ENCODE results near the gene NUAK1.

The NUAK1 gene

GRCh38 chr12:106051853-106052531 lies 86.8 kb downstream of the NUAK1 start:
- no peak for DNase-seq

DNA sequence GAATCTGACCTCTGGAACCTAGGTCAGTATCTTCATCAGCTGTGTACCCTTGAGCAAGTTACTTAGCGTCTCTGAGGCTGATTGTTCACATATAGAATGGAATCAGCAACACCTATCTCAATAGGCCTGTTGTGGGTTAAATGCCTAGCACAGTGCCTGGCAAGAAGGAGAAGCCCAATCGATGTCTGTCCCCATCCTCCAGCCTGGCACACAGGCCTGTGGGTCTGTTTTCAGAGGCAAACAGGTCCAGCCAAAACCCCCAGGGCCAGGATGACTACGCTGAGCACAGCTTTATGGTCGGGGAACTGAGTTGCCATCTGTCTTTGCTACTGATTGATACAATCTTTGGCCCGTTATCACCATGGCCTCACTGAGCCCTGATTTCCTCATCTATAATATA lies 89.2 kb downstream of the NUAK1 start:
- no peak for DNase-seq

GRCh38 chr12:106049105-106049504 lies 89.6 kb downstream of the NUAK1 start:
- no peak for DNase-seq

DNA sequence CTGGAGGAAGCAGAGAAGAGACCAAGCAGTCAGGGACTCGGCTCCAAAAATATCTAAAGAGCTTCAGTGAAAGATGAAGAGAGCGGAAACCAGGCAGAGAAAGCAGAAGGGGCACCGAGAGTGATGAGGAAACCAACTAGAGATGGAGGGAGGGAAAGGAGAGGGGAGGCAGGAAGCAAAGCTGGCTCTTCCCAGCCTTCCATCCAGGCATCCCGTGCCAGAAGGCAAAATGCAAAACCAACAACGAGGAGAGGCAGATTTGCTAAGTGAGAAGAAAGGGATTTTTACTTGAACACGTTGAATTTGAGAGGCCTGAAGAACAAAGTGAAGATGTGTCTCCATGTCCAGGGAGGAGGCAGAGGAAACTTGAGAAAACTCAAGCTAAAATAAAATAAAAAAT lies 90.1 kb downstream of the NUAK1 start:
- no peak for DNase-seq

DNA sequence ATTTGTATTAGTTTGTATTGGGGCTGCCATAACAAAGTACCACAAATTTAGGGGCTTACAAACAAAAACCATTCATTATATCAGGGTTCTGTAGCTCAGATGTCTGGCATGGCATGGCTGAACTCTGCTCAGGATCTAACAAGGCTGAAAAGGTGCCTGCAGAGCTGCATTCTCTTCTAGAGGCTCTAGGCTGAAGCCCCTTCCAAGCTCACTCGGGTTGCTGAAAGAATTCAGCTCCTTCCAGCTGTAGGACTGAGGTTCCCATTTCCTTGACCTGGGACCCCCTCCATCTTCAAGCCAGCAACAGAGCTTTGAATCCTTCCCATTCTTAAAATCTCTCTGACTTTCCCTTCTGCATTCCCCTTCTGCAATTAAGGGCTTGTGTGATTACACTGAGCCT lies 90.7 kb downstream of the NUAK1 start:
- DNase-seq = no peak

DNA sequence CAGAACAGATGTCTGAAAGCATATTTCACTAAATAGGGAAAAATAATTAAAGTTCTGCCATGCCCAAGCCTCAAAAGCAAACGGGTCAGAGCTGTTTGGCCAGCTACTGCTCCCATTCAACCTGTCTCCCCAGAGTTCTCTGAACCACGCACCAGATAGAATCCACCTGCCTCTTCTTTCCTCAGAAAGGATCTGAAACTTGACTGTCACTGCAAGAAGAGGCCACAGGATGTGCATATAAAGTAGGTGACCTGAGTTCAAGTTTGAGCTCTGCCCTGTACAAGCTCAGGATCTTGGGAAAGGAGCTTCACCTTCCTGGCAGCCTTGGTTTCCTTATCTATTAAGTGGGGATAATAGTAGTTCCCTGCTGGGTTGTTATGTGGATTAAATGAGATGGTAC lies 91.8 kb downstream of the NUAK1 start:
- DNase-seq = no peak

DNA sequence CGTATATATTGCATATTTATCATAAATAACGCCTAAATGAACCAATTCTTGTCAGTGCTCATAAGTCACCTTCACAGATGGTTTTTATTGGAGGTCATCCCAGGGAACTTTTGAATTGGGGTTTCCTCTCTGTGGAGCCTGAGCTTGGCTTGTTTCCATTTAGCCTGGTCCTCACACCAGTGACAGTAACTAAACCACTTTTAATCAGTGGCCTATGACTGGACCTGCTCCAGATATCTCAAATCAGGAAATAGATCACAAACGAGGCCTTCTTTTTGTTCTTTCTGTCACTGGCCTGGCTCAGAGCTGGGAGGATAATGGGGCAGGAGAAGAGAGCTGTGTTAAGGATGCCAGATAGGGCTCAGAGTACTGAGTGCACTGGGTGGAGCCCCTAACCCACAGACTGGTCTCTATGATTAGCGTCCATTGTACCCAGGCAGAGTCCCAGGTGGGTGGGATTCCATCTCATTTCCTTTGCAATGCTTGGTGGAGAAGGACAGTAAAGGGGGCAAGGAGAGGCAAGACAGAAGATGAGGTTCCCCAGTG lies 92.4 kb downstream of the NUAK1 start:
- DNase-seq = no peak

DNA sequence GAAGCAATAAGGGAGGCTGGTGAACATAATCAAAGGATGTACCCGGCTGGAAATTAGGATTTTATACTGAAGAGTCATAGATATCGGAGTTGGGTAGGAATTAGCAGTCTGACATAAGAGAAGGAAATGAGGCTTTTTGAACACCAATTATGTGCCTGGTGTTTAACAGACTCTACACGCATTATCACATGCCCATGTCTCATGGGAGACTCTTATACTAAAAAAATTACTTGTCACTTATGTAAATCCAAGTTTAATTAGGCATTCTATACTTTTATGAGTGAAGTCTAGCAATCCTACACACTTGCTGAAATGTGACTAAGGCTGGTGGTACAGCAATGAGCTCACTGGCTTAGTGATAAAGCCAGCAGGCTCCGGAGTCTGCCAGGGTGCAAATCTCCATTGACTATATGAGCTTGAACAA lies 93.5 kb downstream of the NUAK1 start:
- no peak for DNase-seq

- DNase-seq = no peak
Measured at GRCh38 chr12:106044773-106045172, 94.0 kb downstream of the NUAK1 start.

- no peak for DNase-seq
Measured at GRCh38 chr12:106042037-106042436, 96.7 kb downstream of the NUAK1 start.

- no peak for DNase-seq
Measured at GRCh38 chr12:106040521-106040920, 98.2 kb downstream of the NUAK1 start.

DNA sequence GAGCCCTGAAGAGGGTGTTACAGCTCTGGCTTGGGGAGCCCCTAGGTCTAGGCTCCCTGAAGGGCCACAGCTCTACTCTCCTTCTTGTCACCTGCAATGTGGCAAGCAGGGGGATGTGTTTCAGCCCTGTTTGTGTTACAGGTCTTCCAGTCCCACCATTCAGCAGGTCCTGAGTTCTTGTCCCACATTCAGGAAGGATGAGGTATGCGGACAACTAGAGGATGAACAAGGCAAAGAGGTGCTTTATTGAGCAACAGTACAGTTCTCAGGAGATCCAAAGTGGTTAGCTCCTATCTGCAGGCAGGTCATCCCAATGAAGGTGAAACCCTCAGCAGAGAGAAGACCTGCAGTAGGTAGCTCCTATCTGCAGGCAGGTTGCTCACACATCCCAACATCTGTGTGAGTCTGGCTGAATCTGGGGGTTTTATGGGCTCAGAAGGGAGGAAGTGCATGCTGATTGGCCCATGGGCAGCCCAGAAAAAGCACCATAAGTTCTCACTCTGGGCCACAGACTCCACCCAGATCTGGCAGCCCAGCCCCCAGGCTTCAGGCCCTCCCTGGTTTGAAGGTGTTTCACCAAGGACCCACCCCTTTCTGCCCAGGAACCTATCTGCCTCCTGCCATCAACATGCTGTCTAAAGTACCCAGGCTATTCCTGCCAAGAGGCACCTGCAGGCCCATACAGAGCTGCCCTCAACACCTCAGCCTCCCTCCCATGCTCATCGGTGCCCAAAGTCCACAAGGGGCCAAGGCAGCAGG lies 98.9 kb downstream of the NUAK1 start:
- DNase-seq = no peak

DNA sequence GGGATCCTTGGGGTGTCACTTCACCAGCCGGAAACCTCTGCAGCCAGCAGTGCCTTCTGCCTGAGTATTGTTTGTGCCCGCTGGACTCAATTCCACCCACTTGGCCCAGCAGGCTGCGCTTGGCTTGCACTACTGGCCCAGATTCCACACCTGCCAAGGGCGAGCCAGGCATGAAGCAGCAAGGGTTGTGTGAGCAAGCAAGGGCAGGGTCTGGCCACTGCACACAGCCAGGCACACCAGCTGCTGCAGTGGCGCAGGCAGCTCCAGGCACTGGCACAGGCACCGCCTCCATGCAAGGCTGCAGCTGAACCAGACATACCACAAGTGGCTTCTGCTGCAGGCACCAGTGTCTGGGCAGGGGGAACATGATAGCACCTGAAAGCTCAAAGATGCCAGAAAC lies 99.5 kb downstream of the NUAK1 start:
- no peak for DNase-seq

- DNase-seq = no peak
Measured at GRCh38 chr12:106037524-106038298, 101.0 kb downstream of the NUAK1 start.

GRCh38 chr12:106035421-106035820 lies 103.3 kb downstream of the NUAK1 start:
- no peak for DNase-seq

DNA sequence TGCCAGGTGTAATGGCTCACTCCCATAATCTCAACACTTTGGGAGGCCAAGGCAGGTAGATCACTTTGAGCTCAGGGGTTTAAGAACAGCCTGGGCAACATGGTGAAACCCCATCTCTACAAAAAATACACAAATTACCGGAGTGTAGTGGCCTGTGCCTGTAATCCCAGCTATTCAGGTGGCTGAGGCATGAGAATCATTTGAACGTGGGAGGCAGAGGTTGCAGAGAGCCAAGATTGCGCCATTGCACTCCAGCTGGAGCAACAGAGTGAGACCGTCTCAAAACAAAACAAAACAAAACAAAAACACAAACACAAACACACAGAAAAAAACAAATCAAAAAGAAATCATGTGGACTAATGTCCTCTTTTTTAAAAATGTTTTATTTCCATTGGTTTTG lies 104.4 kb downstream of the NUAK1 start:
- DNase-seq = no peak

DNA sequence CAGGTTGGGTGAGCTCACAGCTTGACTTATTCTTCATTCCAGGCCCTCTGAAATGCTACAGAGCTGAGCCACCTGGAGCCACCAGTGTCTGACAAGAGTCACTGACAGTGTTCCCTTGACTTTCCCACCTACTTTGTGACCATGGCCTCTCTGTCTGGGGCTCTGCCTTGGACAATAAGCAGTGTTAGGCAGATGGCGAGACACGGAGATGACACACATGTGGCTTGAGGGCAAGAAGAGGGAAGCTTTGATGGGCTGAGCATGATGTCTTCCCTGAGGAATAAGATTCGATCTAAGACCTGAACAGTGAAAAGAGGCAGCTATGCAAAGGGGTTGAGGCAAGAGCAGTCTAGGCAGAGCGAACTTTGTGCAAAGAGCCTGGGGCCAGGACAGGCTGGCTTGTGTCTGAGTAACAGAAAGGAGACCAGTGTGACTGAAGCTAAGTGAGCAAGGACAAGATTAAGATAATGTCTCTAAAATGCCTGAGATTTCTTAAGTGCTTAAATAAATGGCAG lies 105.5 kb downstream of the NUAK1 start:
- no peak for DNase-seq

GRCh38 chr12:106032623-106032925 lies 106.2 kb downstream of the NUAK1 start:
- DNase-seq = no peak

DNA sequence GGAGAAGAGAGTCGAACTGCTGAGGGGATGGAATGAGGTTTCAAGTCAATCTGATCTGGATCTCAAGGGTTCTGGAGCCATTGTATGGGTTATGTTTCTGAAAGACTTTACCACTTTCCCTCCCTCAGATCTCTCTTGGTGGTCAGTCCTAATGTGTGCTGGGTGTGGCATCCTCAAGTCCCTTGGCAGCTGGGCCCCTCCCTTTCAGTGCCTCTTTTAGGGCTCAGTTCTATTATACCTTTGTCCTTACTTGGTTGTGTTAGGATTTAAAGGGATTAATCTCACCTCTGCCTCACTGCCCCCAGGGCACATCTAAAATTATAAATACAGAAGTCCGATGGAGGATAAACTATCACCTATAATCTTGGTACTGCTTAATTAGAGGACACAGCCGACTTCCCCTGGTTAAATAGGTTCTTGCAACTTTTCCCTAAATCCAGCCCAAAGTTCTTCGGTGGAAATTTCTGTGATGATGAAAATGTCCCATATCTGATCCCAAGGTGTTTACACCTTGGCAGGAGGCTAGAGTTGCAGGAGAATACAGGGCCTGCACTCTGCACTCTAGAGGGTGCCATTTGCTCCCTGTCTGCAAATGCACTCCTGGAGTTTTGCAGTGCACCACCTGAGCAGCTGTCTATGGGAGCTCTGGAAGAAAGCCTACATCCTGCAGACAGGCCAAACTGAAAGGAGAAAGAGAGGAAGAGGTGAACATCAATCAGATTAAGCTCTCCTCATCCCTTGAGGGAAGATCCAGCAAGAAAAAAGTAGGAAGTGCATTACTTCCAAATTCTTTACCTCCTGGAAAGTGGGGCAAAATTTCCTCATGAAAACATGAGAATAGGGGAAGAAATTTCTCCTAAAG lies 106.8 kb downstream of the NUAK1 start:
- DNase-seq = no peak

DNA sequence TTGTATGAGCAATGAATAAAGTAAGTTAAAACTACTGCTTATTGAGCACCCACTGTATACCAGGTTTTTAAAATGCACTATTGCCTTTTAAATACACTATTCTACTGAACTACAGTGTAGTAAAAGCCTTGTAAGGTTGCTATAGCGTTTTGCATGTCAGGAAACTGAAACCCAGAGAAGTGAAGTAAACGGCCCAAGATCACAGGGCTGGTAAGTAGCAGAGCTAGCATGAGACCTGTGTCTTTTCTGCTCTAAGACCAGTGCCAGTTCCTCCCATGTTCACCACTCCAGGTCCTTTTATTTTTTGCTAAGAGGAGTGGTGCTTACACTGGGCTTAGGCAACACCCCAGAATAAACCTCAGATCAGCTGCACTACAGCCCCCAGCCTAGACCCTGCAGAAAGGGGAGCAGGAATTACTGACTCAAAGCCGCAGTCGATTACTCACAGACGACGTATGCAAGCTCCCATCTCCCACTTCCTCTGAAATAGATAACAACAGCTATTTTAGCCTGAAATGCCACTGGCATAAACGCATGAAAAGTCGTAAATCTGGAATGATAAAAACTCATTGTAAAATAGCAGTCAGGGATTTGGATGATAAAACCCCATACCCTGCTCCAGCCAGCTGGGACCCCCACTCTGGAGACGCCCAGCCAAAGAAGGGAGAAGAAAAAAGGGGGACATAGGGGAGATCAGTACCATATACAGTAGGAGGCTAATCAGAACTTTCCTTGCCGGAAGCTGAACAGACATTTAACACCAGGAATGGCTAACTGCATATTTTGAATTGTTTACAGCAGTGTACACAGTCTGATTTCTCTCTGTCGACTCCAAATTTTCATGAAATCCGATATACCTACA lies 108.3 kb downstream of the NUAK1 start:
- DNase-seq = no peak

DNA sequence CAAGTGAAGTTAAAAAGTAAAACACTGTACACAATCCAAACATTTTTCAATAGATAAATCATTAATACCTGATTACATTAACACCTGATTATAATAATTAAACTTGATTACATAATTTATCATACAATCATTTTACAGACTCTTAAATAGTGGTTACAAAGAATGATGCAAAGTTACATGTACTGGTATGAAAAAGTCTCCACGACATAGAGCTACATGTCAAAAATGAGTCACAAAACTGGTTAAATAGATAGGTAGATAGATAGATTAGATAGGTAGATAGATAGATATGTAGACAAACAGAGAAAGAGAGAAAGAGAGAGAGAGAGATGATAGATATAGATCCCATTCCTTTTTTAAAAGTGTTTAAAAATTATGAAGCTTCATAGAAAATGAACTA lies 109.2 kb downstream of the NUAK1 start:
- no peak for DNase-seq

- no peak for DNase-seq
Measured at GRCh38 chr12:106027911-106028310, 110.8 kb downstream of the NUAK1 start.
